Measurements from ENCODE around the gene TMEM150B. TPM values are rescaled to one million over a fixed set of nuclear protein-coding genes. Genes with fewer than 3 reads are reported as not detected.

TMEM150B gene
- total RNA-seq, 1 experiment from 2014 or later = not detected

- H3K9me3 ChIP-seq (ENCODE audit: insufficient read depth, low read depth) = no peaks in the 10 kb centered on the region
- DNase-seq = no peak
- H3K79me2 ChIP-seq (ENCODE audit: low read depth) = no peaks in the 10 kb centered on the region
- no TSS peak for BruUV-seq (replicated peaks)
- ChIA-PET POLR2A (ENCODE audit: unreplicated experiment) (no interaction called here), CTCF (no interaction called here)
- no peaks in the 10 kb centered on the region for H4K20me1 ChIP-seq (ENCODE audit: insufficient read depth)
- TF ChIP-seq EZH2 (IDR thresholded peaks at IDR 0.05; ENCODE audit: low read depth) (no peak), CTCF (conservative IDR thresholded peaks at IDR 0.05) (no peak)
- no peak overlapping the region for H3K27ac ChIP-seq
- no peaks in the 10 kb centered on the region for H3K36me3 ChIP-seq (ENCODE audit: low read depth)
- intact Hi-C loops (cut with micrococcal nuclease; ENCODE audit: unreplicated experiment) = no loop called here
- H3K9me2 ChIP-seq (ENCODE audit: insufficient read depth) = no peaks in the 10 kb centered on the region
- H2AFZ ChIP-seq = no peak overlapping the region
- no peak overlapping the region for H3K4me3 ChIP-seq
- H3K27me3 ChIP-seq (ENCODE audit: insufficient read depth, low read depth) = peaks cover 4% of the 10 kb centered on the region; the same call in 1 of the 2 replicates
- H3K4me2 ChIP-seq = no peak overlapping the region
- peaks cover 25% of the 10 kb centered on the region for H3F3A ChIP-seq (ENCODE audit: insufficient read depth, low read depth)
- no peaks in the 10 kb centered on the region for H3K4me1 ChIP-seq (replicated peaks; ENCODE audit: insufficient read depth)
Measured at GRCh38 chr19:55285229-55285890, 39.8 kb downstream of the TMEM150B start.

GRCh38 chr19:55284405-55285058, 40.6 kb downstream of the TMEM150B start:
- Histone ChIP-seq H3K4me2 (no peak overlapping the region), H3F3A (ENCODE audit: insufficient read depth, low read depth) (peaks cover 25% of the 10 kb centered on the region), H4K20me1 (ENCODE audit: insufficient read depth) (no peaks in the 10 kb centered on the region), H3K36me3 (ENCODE audit: low read depth) (no peaks in the 10 kb centered on the region), H3K9me3 (ENCODE audit: insufficient read depth, low read depth) (no peaks in the 10 kb centered on the region), H3K9me2 (ENCODE audit: insufficient read depth) (no peaks in the 10 kb centered on the region), H2AFZ (no peak overlapping the region), H3K4me1 (replicated peaks; ENCODE audit: insufficient read depth) (no peaks in the 10 kb centered on the region), H3K4me3 (no peak overlapping the region), H3K27me3 (ENCODE audit: insufficient read depth, low read depth) (peaks cover 4% of the 10 kb centered on the region; the same call in 1 of the 2 replicates), H3K27ac (no peak overlapping the region), H3K79me2 (ENCODE audit: low read depth) (peaks cover 2% of the 10 kb centered on the region)
- intact Hi-C loops (cut with micrococcal nuclease; ENCODE audit: unreplicated experiment) = no loop called here
- BruUV-seq (replicated peaks) = no TSS peak
- ChIA-PET CTCF (no interaction called here), POLR2A (ENCODE audit: unreplicated experiment) (no interaction called here)
- TF ChIP-seq EZH2 (IDR thresholded peaks at IDR 0.05; ENCODE audit: low read depth) (no peak), CTCF (conservative IDR thresholded peaks at IDR 0.05) (no peak)
- no peak for DNase-seq

- BruUV-seq (replicated peaks) = no TSS peak
- ChIA-PET CTCF (no interaction called here), POLR2A (ENCODE audit: unreplicated experiment) (interaction anchor here (0.6 kb wide), 1 partner anchor 32 kb away, joined by 8 read pairs; no protein-coding TSS in a partner anchor)
- DNase-seq = peak in 1 of 2 experiments; percentile 34
- intact Hi-C loops (cut with micrococcal nuclease; ENCODE audit: unreplicated experiment) = no loop called here
- H3K9me3 ChIP-seq (ENCODE audit: insufficient read depth, low read depth) = no peaks in the 10 kb centered on the region
- peaks cover 5% of the 10 kb centered on the region; the same call in 1 of the 2 replicates for H3K4me1 ChIP-seq (replicated peaks; ENCODE audit: insufficient read depth)
- H3F3A ChIP-seq (ENCODE audit: insufficient read depth, low read depth) = peaks cover 25% of the 10 kb centered on the region
- H3K79me2 ChIP-seq (ENCODE audit: low read depth) = peaks cover 10% of the 10 kb centered on the region
- no peaks in the 10 kb centered on the region for H3K36me3 ChIP-seq (ENCODE audit: low read depth)
- no peaks in the 10 kb centered on the region for H3K9me2 ChIP-seq (ENCODE audit: insufficient read depth)
- H2AFZ ChIP-seq = no peak within 1 kb of the TSS
- H3K27me3 ChIP-seq (ENCODE audit: insufficient read depth, low read depth) = peaks cover 4% of the 10 kb centered on the region; the same call in 1 of the 2 replicates
- no peaks in the 10 kb centered on the region for H4K20me1 ChIP-seq (ENCODE audit: insufficient read depth)
- H3K27ac ChIP-seq = no peak within 1 kb of the TSS
- H3K4me2 ChIP-seq = no peak within 1 kb of the TSS
- H3K4me3 ChIP-seq = no peak within 1 kb of the TSS
- TF ChIP-seq CTCF (conservative IDR thresholded peaks at IDR 0.05) (no peak), EZH2 (IDR thresholded peaks at IDR 0.05; ENCODE audit: low read depth) (no peak)
Measured at GRCh38 chr19:55283548-55284377, 41.4 kb downstream of the TMEM150B start, which contains the start of gene BRSK1. BRSK1 (plus strand) TSS chr19:55283997; CDS start chr19:55284443, 446 bp downstream.

Data from PC-9 (cell line).